Stimulated activated naive CD8-positive, alpha-beta T cell treated with anti-CD3 and anti-CD28 coated beads, Interleukin-15, amount 100 ng/mL, for 72 hours (primary cell): ENCODE results near the gene URB1.
"Not testable (repeated sequence)": the region's sequence is repeated elsewhere in the genome, so short reads cannot be mapped to it uniquely, and the experiment has no call there.

ENCODE experiments used
- ATAC-seq: fragments of 150-1000 bp; cut with Tn5 transposase; 2 replicates; pipeline ENCODE4 v1.10.0; 2021; ENCODE audit warnings: mild to moderate bottlenecking, moderate library complexity
- DNase-seq, 2 donors: peaks; one replicate each; pipeline ENCODE4 v3.0.0; 2021 to 2022
- H3K27ac Mint-ChIP-seq, 2 donors: one replicate each; pipeline ENCODE4 v1.8.0; 2022; ENCODE audit warnings: mild to moderate bottlenecking in 2 of 2, mixed read lengths in 2 of 2, moderate library complexity in 2 of 2
- H3K27me3 Mint-ChIP-seq: one replicate; pipeline ENCODE4 v1.8.0; 2022; ENCODE audit warnings: mixed read lengths
- H3K4me1 Mint-ChIP-seq: one replicate; pipeline ENCODE4 v1.8.0; 2022; ENCODE audit warnings: mild to moderate bottlenecking, mixed read lengths
- H3K4me3 Mint-ChIP-seq, 2 donors: one replicate each; pipeline ENCODE4 v1.8.0; 2022; ENCODE audit warnings: mild to moderate bottlenecking in 2 of 2, mixed read lengths in 2 of 2, moderate library complexity in 1 of 2
- H3K9me3 Mint-ChIP-seq, 2 donors: one replicate each; pipeline ENCODE4 v1.8.0; 2022; ENCODE audit warnings: mixed read lengths in 2 of 2

Gene URB1

GRCh38 chr21:32310976-32311375, 81.8 kb downstream of the URB1 start:
- H3K27ac Mint-ChIP-seq, H3K27me3 Mint-ChIP-seq, H3K4me3 Mint-ChIP-seq, DNase-seq, ATAC-seq, H3K9me3 Mint-ChIP-seq: not testable (repeated sequence)
- H3K4me1 Mint-ChIP-seq: peaks cover 29% of the 10 kb centered on the region

DNA sequence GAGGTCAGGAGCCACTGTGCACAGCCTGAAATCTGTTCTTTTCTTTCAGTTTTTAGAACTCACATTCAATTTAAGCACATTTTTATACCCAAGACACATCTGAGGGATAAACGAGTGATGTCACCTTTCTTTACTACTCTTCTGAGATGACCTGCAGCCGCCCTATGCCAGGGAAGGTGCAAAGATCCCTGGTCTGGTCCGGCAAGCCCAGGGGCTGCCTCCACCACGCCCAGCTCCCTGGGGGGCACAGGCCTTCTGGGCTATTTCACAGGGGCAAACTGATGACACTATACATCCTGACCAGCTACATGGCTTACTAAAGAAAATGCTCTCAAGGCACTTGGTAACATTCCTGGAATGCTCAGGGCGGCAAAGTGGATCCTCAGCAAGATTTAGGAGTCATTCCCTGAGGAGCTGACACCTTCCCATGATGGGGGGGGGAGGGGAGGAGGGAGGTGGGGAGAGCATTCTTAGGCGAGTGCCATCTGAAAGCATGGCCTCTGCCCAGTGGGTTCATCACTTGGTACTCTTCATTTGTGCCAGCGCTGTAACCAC, 82.8 kb downstream of the URB1 start:
- Mint-ChIP-seq H3K9me3 (no peaks in the 10 kb centered on the region), H3K4me1 (peaks cover 30% of the 10 kb centered on the region), H3K27ac (no peak overlapping the region), H3K27me3 (no peaks in the 10 kb centered on the region), H3K4me3 (no peak overlapping the region)
- ATAC-seq: no peak
- no peak for DNase-seq

- DNase-seq (no peak), ATAC-seq (no peak)
- Mint-ChIP-seq H3K9me3 (no peaks in the 10 kb centered on the region), H3K4me3 (no peak overlapping the region), H3K27ac (no peak overlapping the region), H3K27me3 (no peaks in the 10 kb centered on the region), H3K4me1 (peaks cover 30% of the 10 kb centered on the region)
Observed at GRCh38 chr21:32308696-32309095, 84.1 kb downstream of the URB1 start.

- ATAC-seq: no peak
- no peaks in the 10 kb centered on the region for H3K9me3 Mint-ChIP-seq
Observed at GRCh38 chr21:32307706-32308105, 85.1 kb downstream of the URB1 start.

DNA sequence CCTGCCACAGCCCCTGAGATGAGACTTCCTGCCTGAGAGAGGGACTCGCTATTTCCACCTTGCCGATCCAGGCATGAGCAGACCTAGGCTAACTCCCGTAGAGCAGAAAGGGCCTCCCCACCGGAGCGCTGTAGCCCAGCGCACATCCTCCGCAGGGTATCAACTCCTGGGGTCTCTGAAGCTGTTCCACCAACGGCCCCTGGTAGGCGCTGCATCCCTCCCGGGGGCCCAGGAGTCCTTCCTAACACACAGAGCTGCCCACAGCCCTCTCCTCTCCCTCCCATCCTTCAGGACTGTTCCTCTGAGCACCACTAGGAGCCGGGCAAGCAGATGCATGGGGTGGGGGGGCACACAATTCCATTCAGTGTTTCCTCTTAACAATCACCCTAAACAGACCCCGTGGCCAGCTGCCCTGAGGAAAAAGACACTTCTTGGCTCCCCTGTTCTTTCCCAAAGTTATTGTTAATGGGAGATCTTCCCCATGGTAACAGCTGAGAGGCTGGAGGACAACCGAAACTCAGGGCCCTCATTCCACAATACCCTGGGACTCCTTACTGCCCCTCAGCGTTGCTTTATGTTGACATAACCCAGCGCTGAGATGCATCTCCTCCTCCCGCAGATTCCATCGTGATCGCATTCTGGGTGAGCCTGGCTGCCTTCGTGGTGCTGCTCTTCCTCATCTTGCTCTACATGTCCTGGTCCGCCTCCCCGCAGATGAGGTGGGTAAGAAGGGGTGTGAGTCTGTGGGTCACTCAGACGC, 86.6 kb downstream of the URB1 start:
- ATAC-seq (no peak), DNase-seq (no peak)
- Mint-ChIP-seq H3K27ac (no peak overlapping the region), H3K9me3 (no peaks in the 10 kb centered on the region), H3K27me3 (no peaks in the 10 kb centered on the region), H3K4me1 (peaks cover 16% of the 10 kb centered on the region), H3K4me3 (no peak overlapping the region)

More at GRCh38 chr21:32307706-32308105, 85.1 kb downstream of the URB1 start:
- no peaks in the 10 kb centered on the region for H3K27me3 Mint-ChIP-seq
- no peak for DNase-seq
- H3K4me3 Mint-ChIP-seq: no peak overlapping the region
- peaks cover 30% of the 10 kb centered on the region for H3K4me1 Mint-ChIP-seq
- H3K27ac Mint-ChIP-seq: no peak overlapping the region

DNA sequence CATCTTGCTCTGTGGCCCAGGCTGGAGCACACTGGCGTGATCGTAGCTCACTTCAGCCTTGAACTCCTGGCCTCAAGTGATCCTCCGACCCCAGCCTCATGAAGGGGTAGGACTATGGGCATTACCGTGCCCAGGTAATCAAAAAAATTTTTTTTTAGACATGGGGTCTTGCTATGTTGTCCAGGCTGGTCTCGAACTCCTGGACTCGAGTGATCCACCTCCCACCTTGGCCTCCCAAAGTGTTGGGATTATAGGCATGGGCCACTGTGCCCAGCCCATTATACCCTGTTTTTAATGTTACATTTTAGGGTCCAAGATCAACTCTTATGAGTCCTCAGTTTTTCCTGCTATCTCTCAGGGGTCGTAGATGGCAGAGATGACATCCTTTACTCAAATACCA, 87.8 kb downstream of the URB1 start:
- ATAC-seq: no peak
- Mint-ChIP-seq H3K4me1 (peaks cover 9% of the 10 kb centered on the region), H3K27ac (no peak overlapping the region), H3K4me3 (no peak overlapping the region), H3K27me3 (no peaks in the 10 kb centered on the region), H3K9me3 (no peaks in the 10 kb centered on the region)
- DNase-seq: no peak

DNA sequence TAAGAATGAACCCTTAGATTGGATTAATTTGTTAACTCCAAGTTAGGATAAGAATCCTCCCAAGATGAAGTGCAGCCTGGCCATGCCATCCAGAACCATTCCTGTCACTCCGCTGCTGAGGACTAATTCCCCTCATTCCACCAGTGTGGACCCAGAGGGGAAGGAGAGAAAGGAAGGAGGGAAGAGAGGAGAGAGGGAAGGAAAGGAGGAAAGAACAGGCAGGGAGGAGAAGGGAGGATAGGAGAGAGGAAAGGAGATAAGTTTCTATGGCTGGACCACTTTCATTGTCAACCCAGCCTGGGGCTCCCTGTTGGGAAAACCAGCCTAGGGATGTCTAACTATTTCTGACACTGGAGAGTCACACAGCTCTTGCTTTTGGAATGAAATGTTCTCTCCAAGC, 89.4 kb downstream of the URB1 start:
- Mint-ChIP-seq H3K27me3 (no peaks in the 10 kb centered on the region), H3K4me3 (no peak overlapping the region), H3K27ac (no peak overlapping the region), H3K4me1 (peaks cover 9% of the 10 kb centered on the region), H3K9me3 (no peaks in the 10 kb centered on the region)
- DNase-seq: no peak
- ATAC-seq: no peak

- Mint-ChIP-seq H3K27me3 (no peaks in the 10 kb centered on the region), H3K27ac (no peak overlapping the region)
- no peak for ATAC-seq
Observed at GRCh38 chr21:32302560-32302959, 90.3 kb downstream of the URB1 start.

DNA sequence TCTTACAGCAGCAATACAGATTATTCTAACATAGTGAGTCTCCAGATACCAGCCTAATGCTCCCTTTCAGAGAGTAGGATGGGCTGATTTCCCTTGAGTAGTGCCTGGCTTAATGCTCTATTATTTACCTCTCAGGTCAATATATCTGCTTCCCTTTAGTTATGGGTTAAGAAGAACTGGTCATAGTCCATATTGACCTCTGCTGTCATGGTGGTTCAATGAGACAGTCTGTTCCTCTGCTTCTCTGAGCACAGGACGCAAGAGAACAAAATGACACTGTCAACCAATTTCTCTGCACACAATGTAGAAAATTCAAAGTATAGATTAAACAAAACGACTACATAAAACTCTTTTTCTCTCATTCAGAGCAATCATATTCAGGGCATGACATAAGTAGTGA, 91.2 kb downstream of the URB1 start:
- DNase-seq: no peak
- Mint-ChIP-seq H3K27me3 (no peaks in the 10 kb centered on the region), H3K9me3 (no peaks in the 10 kb centered on the region), H3K27ac (no peak overlapping the region), H3K4me3 (no peak overlapping the region), H3K4me1 (peaks cover 7% of the 10 kb centered on the region)
- ATAC-seq: no peak

More at GRCh38 chr21:32302560-32302959, 90.3 kb downstream of the URB1 start:
- no peaks in the 10 kb centered on the region for H3K9me3 Mint-ChIP-seq
- peaks cover 9% of the 10 kb centered on the region for H3K4me1 Mint-ChIP-seq
- H3K4me3 Mint-ChIP-seq: no peak overlapping the region
- no peak for DNase-seq

- Mint-ChIP-seq H3K4me1 (no peaks in the 10 kb centered on the region), H3K4me3 (no peak overlapping the region), H3K27me3 (no peaks in the 10 kb centered on the region), H3K27ac (no peak overlapping the region), H3K9me3 (no peaks in the 10 kb centered on the region)
- DNase-seq (no peak), ATAC-seq (no peak)
Observed at GRCh38 chr21:32300117-32300681, 92.6 kb downstream of the URB1 start.

DNA sequence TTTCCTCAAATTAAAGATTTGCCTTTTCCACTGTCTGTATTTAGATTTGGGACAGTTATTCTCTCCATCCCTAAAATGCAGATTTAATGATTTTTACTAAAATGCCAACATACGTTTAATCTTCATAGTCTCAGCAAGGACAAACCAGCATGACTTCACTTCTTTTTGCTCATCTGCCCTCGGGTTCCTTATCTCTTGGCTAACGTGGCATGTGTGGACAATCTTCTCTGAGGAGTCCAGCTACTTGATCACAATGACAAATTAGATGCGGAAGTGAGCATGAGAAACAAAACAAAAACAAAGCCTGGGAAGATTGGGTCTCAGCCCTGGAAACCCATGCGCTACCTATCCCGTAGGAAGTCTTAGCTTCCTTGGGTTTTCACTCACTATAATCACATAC, 93.1 kb downstream of the URB1 start:
- no peaks in the 10 kb centered on the region for H3K4me1 Mint-ChIP-seq
- no peak overlapping the region for H3K4me3 Mint-ChIP-seq

GRCh38 chr21:32298658-32299081, 94.1 kb downstream of the URB1 start, which contains the start of gene MRAP:
MRAP (plus strand) TSS chr21:32298855; CDS start chr21:32298972, 117 bp downstream.
- H3K4me3 Mint-ChIP-seq: no peak within 1 kb of the TSS
- H3K9me3 Mint-ChIP-seq: no peaks in the 10 kb centered on the region
- no peaks in the 10 kb centered on the region for H3K4me1 Mint-ChIP-seq
- ATAC-seq: no peak
- no peak within 1 kb of the TSS for H3K27ac Mint-ChIP-seq
- no peaks in the 10 kb centered on the region for H3K27me3 Mint-ChIP-seq
- no peak for DNase-seq

More for the DNA sequence above, 93.1 kb downstream of the URB1 start:
- no peak overlapping the region for H3K27ac Mint-ChIP-seq
- ATAC-seq (no peak), DNase-seq (no peak)
- no peaks in the 10 kb centered on the region for H3K27me3 Mint-ChIP-seq
- H3K9me3 Mint-ChIP-seq: no peaks in the 10 kb centered on the region

DNA sequence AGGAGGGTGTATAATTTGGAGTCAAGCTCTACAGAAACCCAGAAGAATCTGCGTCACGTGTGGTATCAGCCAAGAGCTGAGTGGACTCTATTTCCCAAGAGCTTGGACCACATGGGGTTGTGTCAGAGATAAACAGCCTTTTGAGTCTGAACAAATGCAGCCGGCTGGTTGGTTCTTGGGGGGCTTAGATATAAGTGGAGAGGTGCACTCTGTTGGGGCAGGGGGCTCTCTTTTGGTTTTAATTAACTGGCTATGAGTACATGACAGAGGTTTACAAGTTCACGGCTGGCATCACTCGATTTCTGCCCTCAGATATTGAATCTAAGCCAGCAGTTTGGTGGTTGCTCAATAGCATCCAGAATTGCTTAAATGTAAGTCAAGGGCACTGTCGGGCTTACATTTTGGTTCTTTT, 94.7 kb downstream of the URB1 start:
- no peak overlapping the region for H3K4me3 Mint-ChIP-seq
- no peak overlapping the region for H3K27ac Mint-ChIP-seq

DNA sequence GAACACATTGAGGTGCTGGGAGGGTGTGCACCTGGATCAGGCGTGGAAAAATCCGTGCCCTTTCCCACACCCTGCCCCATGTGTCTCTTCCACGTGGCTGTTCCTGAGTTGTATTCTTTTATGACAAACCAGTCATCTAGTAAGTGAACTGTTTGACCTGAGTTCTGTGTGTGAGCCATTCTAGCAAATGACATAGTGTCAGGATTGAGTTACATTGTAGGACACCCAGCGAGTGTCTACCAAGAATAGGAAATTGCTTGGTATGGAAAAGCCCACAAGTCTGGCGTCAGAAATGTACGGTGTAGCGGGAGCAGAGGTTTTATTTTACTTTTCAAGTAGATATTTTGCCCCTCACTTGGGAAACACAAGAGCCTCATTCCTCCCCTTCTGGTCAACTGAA, 95.4 kb downstream of the URB1 start:
- no peaks in the 10 kb centered on the region for H3K4me1 Mint-ChIP-seq
- no peak for ATAC-seq
- H3K4me3 Mint-ChIP-seq: no peak overlapping the region
- no peaks in the 10 kb centered on the region for H3K27me3 Mint-ChIP-seq
- no peak for DNase-seq
- H3K9me3 Mint-ChIP-seq: no peaks in the 10 kb centered on the region
- H3K27ac Mint-ChIP-seq: no peak overlapping the region

More for the DNA sequence above, 94.7 kb downstream of the URB1 start:
- no peak for DNase-seq
- H3K9me3 Mint-ChIP-seq: no peaks in the 10 kb centered on the region
- no peak for ATAC-seq
- no peaks in the 10 kb centered on the region for H3K27me3 Mint-ChIP-seq
- H3K4me1 Mint-ChIP-seq: no peaks in the 10 kb centered on the region

DNA sequence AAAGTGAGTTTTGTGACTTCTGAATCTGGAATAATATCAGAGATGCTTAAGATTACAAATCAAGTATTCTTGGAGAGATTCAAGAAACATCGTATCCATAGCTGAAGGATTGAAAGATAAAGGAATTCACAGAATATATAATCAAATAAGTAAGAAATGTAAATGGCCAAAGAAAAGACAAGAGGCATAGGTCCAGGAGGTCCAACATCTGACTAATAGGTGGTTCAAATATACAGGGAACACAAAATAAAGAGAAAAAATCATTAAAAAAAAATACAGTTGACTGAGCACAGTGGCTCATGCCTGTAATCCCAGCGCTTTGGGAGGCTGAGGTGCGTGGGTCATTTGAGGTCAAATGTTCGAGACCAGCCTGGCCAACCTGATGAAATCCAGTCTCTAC, 107.3 kb downstream of the URB1 start:
- DNase-seq (no peak), ATAC-seq (no peak)
- Mint-ChIP-seq H3K27ac (no peak overlapping the region), H3K4me1 (peaks cover 2% of the 10 kb centered on the region), H3K27me3 (no peaks in the 10 kb centered on the region), H3K4me3 (no peak overlapping the region), H3K9me3 (no peaks in the 10 kb centered on the region)

- Mint-ChIP-seq H3K4me3 (no peak overlapping the region), H3K27me3 (no peaks in the 10 kb centered on the region), H3K4me1 (peaks cover 16% of the 10 kb centered on the region), H3K27ac (no peak overlapping the region), H3K9me3 (no peaks in the 10 kb centered on the region)
- DNase-seq (no peak), ATAC-seq (no peak)
Observed at GRCh38 chr21:32282992-32283391, 109.8 kb downstream of the URB1 start.
